HepG2 (cell line): ENCODE measurements around the gene THSD4. TPM values are rescaled to one million over a fixed set of nuclear protein-coding genes. Genes with fewer than 3 reads are reported as not detected.

ENCODE experiments used
- ATAD3A ChIP-seq: sonication (generic); formaldehyde crosslinking; IDR thresholded peaks from 2 replicates; pipeline ENCODE4 v1.4.0; 2020; ENCODE audit warnings: missing genetic modification reagents
- ATF7-NPFF ChIP-seq: sonication (generic); formaldehyde crosslinking; IDR thresholded peaks from 2 replicates; pipeline ENCODE4 v1.8.1; 2023; ENCODE audit warnings: mild to moderate bottlenecking, low read depth, missing genetic modification reagents, moderate library complexity
- ERF ChIP-seq: IDR thresholded peaks from 2 replicates; pipeline ENCODE4 v1.6.1; 2018; ENCODE audit warnings: missing biosample characterization, missing genetic modification reagents
- GATAD2A ChIP-seq: IDR thresholded peaks from 2 replicates; pipeline ENCODE4 v1.6.1; 2016
- GMEB1 ChIP-seq: sonication (generic); formaldehyde crosslinking; IDR thresholded peaks from 2 replicates; pipeline ENCODE4 v1.5.1; 2020; ENCODE audit warnings: missing genetic modification reagents, mild to moderate bottlenecking, borderline replicate concordance
- HMGA1 ChIP-seq: sonication (generic); formaldehyde crosslinking; conservative IDR thresholded peaks from 2 replicates; pipeline ENCODE4 v1.4.0; 2020; ENCODE audit warnings: missing genetic modification reagents
- HNRNPL ChIP-seq: fragments of 200-400 bp; formaldehyde crosslinking; IDR thresholded peaks from 2 replicates; pipeline ENCODE4 v1.6.1; 2017; ENCODE audit warnings: mild to moderate bottlenecking, low read depth, low read length
- KLF13 ChIP-seq: sonication (generic); formaldehyde crosslinking; IDR thresholded peaks from 2 replicates; pipeline ENCODE4 v1.4.0; 2020; ENCODE audit warnings: mild to moderate bottlenecking, missing genetic modification reagents
- TCF12 ChIP-seq, 2 experiments: fragments of 450-650 bp in 1 of 2; sonication (generic) in 1 of 2; formaldehyde crosslinking in 1 of 2; IDR thresholded peaks; 2 replicates each; pipeline versions ENCODE4 v1.6.1 to v1.8.0; 2017 to 2022; ENCODE audit warnings: antibody characterized with exemption in 1 of 2, mild to moderate bottlenecking in 1 of 2, missing genetic modification reagents in 1 of 2, moderate library complexity in 1 of 2
- THYN1 ChIP-seq: sonication (generic); formaldehyde crosslinking; IDR thresholded peaks from 2 replicates; pipeline ENCODE4 v1.8.1; 2023; ENCODE audit warnings: low read depth, mild to moderate bottlenecking, moderate library complexity, missing genetic modification reagents, borderline replicate concordance
- ZMAT3 ChIP-seq: sonication (generic); formaldehyde crosslinking; conservative IDR thresholded peaks from 2 replicates; pipeline ENCODE4 v1.7.0; 2021; ENCODE audit warnings: missing genetic modification reagents
- ZNF331 ChIP-seq: sonication (generic); formaldehyde crosslinking; IDR thresholded peaks from 2 replicates; pipeline ENCODE4 v1.4.0; 2020; ENCODE audit warnings: missing genetic modification reagents
- ZNF44 ChIP-seq: sonication (generic); formaldehyde crosslinking; IDR thresholded peaks from 2 replicates; pipeline ENCODE4 v1.5.1; 2020; ENCODE audit warnings: mild to moderate bottlenecking, missing genetic modification reagents
- ZNF543 ChIP-seq: sonication (generic); formaldehyde crosslinking; IDR thresholded peaks from 2 replicates; pipeline ENCODE4 v1.4.0; 2020; ENCODE audit warnings: mild to moderate bottlenecking, missing genetic modification reagents
- ZNF691 ChIP-seq: sonication (generic); formaldehyde crosslinking; IDR thresholded peaks from 2 replicates; pipeline ENCODE4 v1.4.0; 2020; ENCODE audit warnings: missing genetic modification reagents, low read depth, mild to moderate bottlenecking, borderline replicate concordance
- ZSCAN29 ChIP-seq: sonication (generic); formaldehyde crosslinking; conservative IDR thresholded peaks from 2 replicates; pipeline ENCODE4 v1.4.0; 2020; ENCODE audit warnings: mild to moderate bottlenecking, missing genetic modification reagents
- polyA plus RNA-seq, 8 experiments: library from polyadenylated mRNA; depleted of rRNA in 3 of 8; stranded (reverse) in 7 of 8; unstranded in 1 of 8; fragments of >200 nt; fragmentation: Illumina TruSeq in 4 of 8; extraction: Trizol in 4 of 8; gene quantifications; 2 replicates each; pipeline versions ENCODE4 v1.2.1 to v1.2.3, GENCODE V29; 2011 to 2016; ENCODE audit warnings: low read depth in 4 of 8, missing spikeins in 1 of 8, mixed read lengths in 1 of 8; ENCODE audit not compliant: insufficient read depth in 1 of 8
- total RNA-seq, 5 experiments: library from RNA; depleted of rRNA; stranded (reverse); fragments of >200 nt; fragmentation: Illumina TruSeq; extraction: Trizol; gene quantifications; 2 replicates each; pipeline ENCODE4 v1.2.3, GENCODE V29; 2016; ENCODE audit warnings: low read depth in 1 of 5
- TF ChIP-seq, protein P1 (sequence below): sonication (generic); formaldehyde crosslinking; IDR thresholded peaks from 2 replicates; pipeline ENCODE4 v1.5.1; 2020; ENCODE audit warnings: mild to moderate bottlenecking, moderate library complexity, missing genetic modification reagents
- TF ChIP-seq, protein P2 (sequence below): sonication (generic); formaldehyde crosslinking; IDR thresholded peaks from 2 replicates; pipeline ENCODE4 v1.5.0; 2020; ENCODE audit warnings: missing genetic modification reagents

The THSD4 gene
- total and polyA plus RNA-seq, 2 of the 13 experiments (the other 11 are each of a cell fraction or from before 2014, with no cell fraction given): 0.07 to 0.21 TPM

GRCh38 chr15:71747128-71748083 lies 632.1 kb downstream of the THSD4 start (continued):
- TF ChIP-seq ZNF44 (CRISPR knock-in tag) (no peak), ZNF543 (CRISPR knock-in tag) (no peak), THYN1 (CRISPR knock-in tag) (no peak), TCF12 (IDR thresholded peaks at IDR 0.05) (no peak), TCF12 (CRISPR knock-in tag; IDR thresholded peaks at IDR 0.05) (no peak), ATF7-NPFF (CRISPR knock-in tag) (no peak), ATAD3A (CRISPR knock-in tag) (no peak), ERF (CRISPR knock-in tag) (peak; percentile 47; the same call in 1 of the 2 replicates), ZMAT3 (no peak), HNRNPL (no peak), ZSCAN29 (CRISPR knock-in tag) (no peak), ZNF691 (CRISPR knock-in tag) (no peak), GATAD2A (CRISPR knock-in tag) (peak; percentile 88), GMEB1 (CRISPR knock-in tag) (no peak), KLF13 (CRISPR knock-in tag) (no peak), ZNF331 (0 out of 2 replicates have a peak, but pooled peaks have one; percentile 27), HMGA1 (CRISPR knock-in tag) (no peak)
- TF ChIP-seq, protein P1, sequence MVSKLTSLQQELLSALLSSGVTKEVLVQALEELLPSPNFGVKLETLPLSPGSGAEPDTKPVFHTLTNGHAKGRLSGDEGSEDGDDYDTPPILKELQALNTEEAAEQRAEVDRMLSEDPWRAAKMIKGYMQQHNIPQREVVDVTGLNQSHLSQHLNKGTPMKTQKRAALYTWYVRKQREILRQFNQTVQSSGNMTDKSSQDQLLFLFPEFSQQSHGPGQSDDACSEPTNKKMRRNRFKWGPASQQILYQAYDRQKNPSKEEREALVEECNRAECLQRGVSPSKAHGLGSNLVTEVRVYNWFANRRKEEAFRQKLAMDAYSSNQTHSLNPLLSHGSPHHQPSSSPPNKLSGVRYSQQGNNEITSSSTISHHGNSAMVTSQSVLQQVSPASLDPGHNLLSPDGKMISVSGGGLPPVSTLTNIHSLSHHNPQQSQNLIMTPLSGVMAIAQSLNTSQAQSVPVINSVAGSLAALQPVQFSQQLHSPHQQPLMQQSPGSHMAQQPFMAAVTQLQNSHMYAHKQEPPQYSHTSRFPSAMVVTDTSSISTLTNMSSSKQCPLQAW (CRISPR knock-in tag): no peak; the same call in 1 of the 2 replicates
- TF ChIP-seq, protein P2, sequence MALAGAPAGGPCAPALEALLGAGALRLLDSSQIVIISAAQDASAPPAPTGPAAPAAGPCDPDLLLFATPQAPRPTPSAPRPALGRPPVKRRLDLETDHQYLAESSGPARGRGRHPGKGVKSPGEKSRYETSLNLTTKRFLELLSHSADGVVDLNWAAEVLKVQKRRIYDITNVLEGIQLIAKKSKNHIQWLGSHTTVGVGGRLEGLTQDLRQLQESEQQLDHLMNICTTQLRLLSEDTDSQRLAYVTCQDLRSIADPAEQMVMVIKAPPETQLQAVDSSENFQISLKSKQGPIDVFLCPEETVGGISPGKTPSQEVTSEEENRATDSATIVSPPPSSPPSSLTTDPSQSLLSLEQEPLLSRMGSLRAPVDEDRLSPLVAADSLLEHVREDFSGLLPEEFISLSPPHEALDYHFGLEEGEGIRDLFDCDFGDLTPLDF: no peak
